KOPT-K1 (cell line): Measurements from ENCODE around the gene AKT3.
"Not testable (repeated sequence)": the region's sequence is repeated elsewhere in the genome, so short reads cannot be mapped to it uniquely, and the experiment has no call there.

Experiments
- H3K27ac ChIP-seq: fragments of 200-600 bp; sonication (generic); 2 replicates; pipeline ENCODE4 v1.5.1; 2016; ENCODE audit warnings: antibody characterized with exemption, mild to moderate bottlenecking, low read depth, low read length; ENCODE audit not compliant: poor library complexity, severe bottlenecking
- H3K36me3 ChIP-seq: fragments of 200-600 bp; sonication (generic); 2 replicates; pipeline ENCODE4 v1.5.1; 2017; ENCODE audit warnings: antibody characterized with exemption, mild to moderate bottlenecking, low read length, moderate library complexity; ENCODE audit not compliant: insufficient read depth
- H3K9me3 ChIP-seq: fragments of 200-600 bp; sonication (generic); 2 replicates; pipeline ENCODE4 v1.5.1; 2017; ENCODE audit warnings: antibody characterized with exemption, low read length, mild to moderate bottlenecking; ENCODE audit not compliant: insufficient read depth, poor library complexity, severe bottlenecking

AKT3 gene

DNA sequence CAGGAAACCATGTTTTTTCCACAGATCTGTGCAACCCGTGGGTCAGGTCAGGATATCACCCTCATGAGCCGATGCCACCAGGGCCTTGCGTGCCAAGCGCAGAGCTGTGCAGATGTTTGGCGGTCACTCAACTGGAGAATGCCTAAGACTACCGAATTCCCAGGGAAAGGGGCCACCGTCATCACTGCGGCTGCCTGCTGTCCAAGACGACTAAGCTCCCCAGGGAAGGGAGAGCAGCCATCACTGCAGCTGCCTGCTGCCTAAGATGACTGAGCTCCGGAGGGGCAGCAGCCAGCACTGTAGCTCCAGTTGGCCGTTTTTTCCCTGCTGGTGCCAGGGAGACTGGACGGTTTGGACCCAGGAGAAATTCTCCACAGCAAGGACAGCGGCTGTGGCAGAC lies 31.1 kb downstream of the AKT3 start:
- Histone ChIP-seq H3K27ac (no peak overlapping the region), H3K36me3 (peaks cover 12% of the 10 kb centered on the region; the same call in 1 of the 2 replicates), H3K9me3 (peaks cover 59% of the 10 kb centered on the region)

DNA sequence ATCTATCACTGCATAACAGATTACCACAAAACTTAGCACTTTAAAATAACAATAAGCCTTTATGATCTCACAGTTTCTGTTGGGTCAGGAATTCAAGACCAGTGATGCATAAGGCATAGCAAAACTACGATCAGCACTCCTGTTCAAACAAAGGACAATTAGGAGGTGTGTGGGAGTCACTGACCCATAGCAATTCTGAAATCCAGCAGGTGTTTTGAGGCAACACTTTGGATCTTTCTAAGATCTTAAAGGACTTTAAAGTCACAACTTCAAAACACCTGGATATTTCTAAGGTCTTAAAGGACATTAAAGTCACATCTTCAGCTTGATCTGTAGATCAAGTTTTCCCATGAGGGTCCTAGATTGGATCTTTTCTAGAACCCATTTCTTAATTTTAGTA lies 35.3 kb downstream of the AKT3 start:
- H3K36me3 ChIP-seq: peaks cover 12% of the 10 kb centered on the region; the same call in 1 of the 2 replicates

DNA sequence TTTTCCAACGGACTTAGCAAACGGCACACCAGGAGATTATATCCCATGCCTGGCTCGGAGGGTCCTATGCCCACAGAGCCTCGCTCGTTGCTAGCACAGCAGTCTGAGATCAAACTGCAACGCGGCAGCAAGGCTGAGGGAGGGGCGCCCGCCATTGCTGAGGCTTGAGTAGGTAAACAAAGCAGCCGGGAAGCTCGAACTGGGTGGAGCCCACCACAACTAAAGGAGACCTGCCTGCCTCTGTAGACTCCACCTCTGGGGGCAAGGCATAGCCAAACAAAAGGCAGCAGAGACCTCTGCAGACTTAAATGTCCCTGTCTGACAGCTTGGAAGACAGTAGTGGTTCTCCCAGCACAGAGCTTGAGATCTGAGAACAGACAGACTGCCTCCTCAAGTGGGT lies 42.7 kb downstream of the AKT3 start:
- peak overlapping the region; percentile 46 for H3K27ac ChIP-seq
- H3K36me3 ChIP-seq, H3K9me3 ChIP-seq: not testable (repeated sequence)

More for the DNA sequence above, 35.3 kb downstream of the AKT3 start:
- Histone ChIP-seq H3K27ac (no peak overlapping the region), H3K9me3 (peaks cover 39% of the 10 kb centered on the region)

DNA sequence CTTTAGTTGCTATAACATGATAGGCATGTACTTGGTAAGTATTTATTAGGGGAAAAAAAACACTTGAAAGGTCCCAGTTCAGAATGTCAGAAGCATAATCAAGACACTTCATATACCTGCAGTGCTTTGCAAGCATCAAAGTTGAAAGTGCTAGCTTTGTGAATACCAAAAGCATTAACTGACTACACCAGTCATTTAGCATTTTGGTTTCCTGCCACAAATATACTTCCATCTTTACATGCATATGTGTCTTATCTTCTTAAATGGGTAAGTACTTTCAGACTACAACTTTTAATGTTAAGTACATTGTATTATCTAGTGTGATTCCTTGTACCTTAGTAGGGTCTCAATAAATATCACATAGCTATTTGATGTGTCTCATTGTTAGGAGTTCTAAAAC lies 43.7 kb downstream of the AKT3 start:
- Histone ChIP-seq H3K9me3 (no peaks in the 10 kb centered on the region), H3K27ac (peak overlapping the region; percentile 23), H3K36me3 (no peaks in the 10 kb centered on the region)

GRCh38 chr1:243802736-243803135 lies 47.3 kb downstream of the AKT3 start:
- Histone ChIP-seq H3K9me3 (no peaks in the 10 kb centered on the region), H3K27ac (no peak overlapping the region), H3K36me3 (no peaks in the 10 kb centered on the region)

DNA sequence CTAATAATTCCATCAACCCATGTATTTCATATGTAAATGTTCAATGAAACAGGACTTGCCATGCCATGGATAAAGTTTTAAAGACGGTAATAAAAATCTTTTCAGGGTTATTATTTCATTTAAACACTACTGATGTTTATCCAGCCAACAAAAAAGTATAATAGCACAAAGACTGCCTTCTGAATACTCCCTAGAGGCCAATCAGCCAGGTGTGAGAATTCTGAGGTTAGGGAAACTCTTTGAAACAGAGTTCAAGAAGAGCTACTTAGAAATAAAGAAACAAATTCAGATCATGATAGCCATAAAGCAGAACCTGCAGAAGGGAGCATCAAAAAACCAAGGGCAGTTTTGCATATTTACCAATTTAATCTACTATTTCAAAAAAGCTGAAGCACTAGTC lies 48.7 kb downstream of the AKT3 start:
- H3K36me3 ChIP-seq: no peaks in the 10 kb centered on the region
- H3K27ac ChIP-seq: no peak overlapping the region
- H3K9me3 ChIP-seq: no peaks in the 10 kb centered on the region

DNA sequence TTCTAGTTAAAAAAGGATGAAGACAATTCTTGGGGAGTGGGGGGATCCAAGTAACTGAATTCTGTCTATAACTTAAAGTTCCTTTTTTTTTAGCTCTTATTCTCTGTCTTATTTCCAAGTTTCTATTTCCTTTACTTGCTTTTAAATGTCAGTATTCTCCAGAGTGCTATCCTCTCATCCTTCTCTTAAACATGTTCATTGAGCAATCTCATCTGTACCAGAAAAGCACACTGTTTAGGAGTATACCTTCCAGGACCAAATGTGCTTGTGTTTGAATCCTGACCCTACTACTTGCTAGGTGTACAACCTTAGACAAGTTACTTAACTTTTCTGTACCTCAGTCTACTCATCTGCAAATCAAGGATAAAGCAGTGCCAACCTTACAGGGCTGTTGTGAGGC lies 50.1 kb downstream of the AKT3 start:
- Histone ChIP-seq H3K27ac (no peak overlapping the region), H3K36me3 (no peaks in the 10 kb centered on the region), H3K9me3 (no peaks in the 10 kb centered on the region)

- Histone ChIP-seq H3K9me3 (no peaks in the 10 kb centered on the region), H3K36me3 (no peaks in the 10 kb centered on the region), H3K27ac (no peak overlapping the region)
Measured at GRCh38 chr1:243798726-243799125, 51.3 kb downstream of the AKT3 start.

- Histone ChIP-seq H3K27ac (no peak overlapping the region), H3K36me3 (no peaks in the 10 kb centered on the region), H3K9me3 (no peaks in the 10 kb centered on the region)
Measured at GRCh38 chr1:243796016-243796415, 54.0 kb downstream of the AKT3 start.

DNA sequence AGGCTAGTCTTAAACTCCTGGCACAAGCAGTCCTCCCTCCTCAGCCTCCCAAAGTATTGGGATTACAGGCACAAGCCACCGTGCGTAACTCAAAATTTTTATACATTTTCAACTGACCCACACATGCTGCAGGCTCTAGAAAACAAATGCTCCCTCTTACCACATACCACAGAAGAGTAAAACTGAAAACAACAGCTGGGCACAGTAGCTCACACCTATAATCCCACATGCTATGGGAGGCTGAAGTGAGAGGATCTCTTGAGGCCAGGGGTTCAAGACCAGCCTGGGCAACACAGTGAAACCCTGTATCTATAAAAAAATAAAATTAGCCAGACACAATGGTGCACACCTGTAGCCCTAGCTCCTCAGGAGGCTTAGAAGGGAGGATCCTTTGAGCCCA lies 56.7 kb downstream of the AKT3 start:
- no peaks in the 10 kb centered on the region for H3K36me3 ChIP-seq

DNA sequence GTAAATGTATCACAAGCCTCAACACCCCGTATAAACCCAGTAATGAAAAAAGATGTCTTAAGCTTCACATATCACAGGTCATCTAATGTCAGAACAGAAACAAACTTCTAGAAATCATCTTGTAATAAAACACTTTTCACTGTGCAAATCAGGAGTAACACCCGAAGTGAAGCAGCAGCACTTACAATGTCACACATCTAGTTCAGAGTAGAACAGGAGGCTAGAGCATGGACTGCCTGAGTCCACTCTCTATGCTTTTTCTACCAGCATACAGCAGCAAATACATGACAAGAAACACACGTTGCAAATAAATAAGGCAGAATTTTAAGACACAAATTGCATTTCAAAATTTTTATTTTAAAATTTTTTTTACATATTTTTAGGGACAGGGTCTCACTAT lies 57.2 kb downstream of the AKT3 start:
- no peaks in the 10 kb centered on the region for H3K36me3 ChIP-seq
- H3K27ac ChIP-seq: no peak overlapping the region
- H3K9me3 ChIP-seq: no peaks in the 10 kb centered on the region

More for the DNA sequence above, 56.7 kb downstream of the AKT3 start:
- Histone ChIP-seq H3K27ac (no peak overlapping the region), H3K9me3 (no peaks in the 10 kb centered on the region)

GRCh38 chr1:243792401-243792800 lies 57.6 kb downstream of the AKT3 start:
- Histone ChIP-seq H3K36me3 (no peaks in the 10 kb centered on the region), H3K27ac (no peak overlapping the region)

DNA sequence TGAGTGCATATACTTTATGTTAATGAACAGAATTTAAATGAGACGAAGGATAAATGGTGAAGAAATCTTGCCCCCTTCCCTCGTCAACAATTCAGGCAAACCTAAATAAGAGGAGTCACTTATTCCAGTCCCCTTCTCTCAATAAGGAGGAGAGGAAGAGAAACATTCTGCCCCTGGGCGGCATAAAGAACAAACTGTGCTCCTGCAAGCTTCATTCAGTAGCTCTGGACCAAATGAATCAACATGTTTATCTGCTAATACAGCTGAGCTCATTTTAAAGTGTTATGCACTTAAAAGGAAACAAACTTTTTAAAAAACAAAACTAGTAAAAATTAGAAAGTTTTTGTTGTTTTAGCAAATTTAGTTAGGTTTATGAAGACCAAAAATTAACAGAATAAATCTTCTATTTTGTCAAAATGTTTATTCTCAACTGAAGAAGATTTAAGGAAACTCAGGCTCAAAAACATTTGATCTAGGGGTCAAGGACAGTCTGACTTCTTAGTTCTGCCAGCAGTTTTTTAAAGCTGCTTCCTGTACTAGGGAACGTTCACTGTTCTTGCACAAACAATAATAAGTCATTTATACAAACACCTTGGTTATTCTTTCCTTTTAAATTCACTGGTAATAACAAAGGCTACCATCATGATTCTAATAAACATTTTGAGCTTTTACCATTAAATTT lies 58.3 kb downstream of the AKT3 start:
- no peak overlapping the region for H3K27ac ChIP-seq
- no peaks in the 10 kb centered on the region for H3K36me3 ChIP-seq

More at GRCh38 chr1:243792401-243792800, 57.6 kb downstream of the AKT3 start:
- H3K9me3 ChIP-seq: no peaks in the 10 kb centered on the region

DNA sequence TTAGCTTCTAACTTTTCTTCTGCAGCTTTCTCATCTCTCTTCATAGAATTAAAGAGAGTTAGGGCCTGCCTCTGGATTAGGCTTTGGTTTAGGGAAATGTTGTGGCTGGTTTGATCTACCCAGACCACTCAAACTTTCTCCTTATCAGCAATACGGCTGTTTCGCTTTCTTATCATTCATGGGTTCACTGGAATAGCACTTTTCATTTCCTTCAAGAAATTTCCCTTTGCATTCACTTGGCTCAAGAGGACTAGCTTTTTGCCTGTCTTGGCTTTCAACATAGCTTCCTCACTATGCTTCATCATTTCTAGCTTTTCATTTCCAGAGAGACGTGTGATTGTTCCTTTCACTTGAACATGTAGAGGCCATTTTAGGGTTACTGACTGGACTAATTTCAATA lies 59.6 kb downstream of the AKT3 start:
- no peak overlapping the region for H3K27ac ChIP-seq
- no peaks in the 10 kb centered on the region for H3K36me3 ChIP-seq
- no peaks in the 10 kb centered on the region for H3K9me3 ChIP-seq

More for the DNA sequence above, 58.3 kb downstream of the AKT3 start:
- no peaks in the 10 kb centered on the region for H3K9me3 ChIP-seq

DNA sequence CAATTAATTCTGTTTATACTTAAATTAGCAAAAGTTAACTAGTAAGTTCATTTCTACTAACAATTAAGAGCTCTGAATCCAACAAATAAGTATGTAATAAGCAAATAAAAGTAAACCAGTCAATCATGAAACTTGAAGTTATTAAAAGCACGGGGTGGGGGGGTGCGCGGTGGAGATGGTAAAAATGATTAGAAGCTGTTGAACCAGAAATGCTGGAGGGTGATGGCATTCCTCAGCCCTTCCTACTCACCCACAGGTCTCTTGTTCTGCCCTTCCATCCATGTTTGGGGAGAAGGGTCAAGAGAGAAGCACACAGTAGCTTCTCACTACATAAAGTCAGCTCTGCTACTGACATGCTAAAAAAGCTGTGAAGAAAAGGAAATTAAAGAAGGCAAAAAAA lies 63.5 kb downstream of the AKT3 start:
- Histone ChIP-seq H3K9me3 (no peaks in the 10 kb centered on the region), H3K36me3 (no peaks in the 10 kb centered on the region), H3K27ac (no peak overlapping the region)

DNA sequence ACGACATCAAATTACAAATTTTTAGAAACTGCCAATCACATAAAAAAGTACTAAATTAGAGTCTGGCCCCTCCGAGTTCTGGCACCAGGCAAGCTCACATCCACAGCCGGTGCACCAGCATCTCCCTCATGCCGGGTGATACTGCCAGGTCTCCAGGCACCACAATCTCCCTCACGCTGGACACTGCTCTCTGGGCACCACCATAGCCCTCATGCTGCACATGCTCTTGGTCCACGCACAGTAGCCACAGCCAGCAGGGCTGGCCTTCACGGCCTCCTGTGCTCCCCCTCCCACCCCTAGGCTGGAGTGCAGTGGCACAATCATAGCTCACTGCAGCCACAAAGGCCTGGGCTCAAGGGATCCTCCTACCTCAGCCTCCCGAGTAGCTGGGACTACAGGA lies 65.5 kb downstream of the AKT3 start:
- no peak overlapping the region for H3K27ac ChIP-seq

More for the DNA sequence above, 65.5 kb downstream of the AKT3 start:
- no peaks in the 10 kb centered on the region for H3K36me3 ChIP-seq
- H3K9me3 ChIP-seq: no peaks in the 10 kb centered on the region
